ENCODE data around the gene CIRBP. TPM values are rescaled to one million over a fixed set of nuclear protein-coding genes. Genes with fewer than 3 reads are reported as not detected.
A peak's percentile ranks its signal among the peaks of the same experiment; 100 is the strongest.

CIRBP gene
- total RNA-seq, result 100 to 1,000 TPM; 161 to 180 TPM

DNA sequence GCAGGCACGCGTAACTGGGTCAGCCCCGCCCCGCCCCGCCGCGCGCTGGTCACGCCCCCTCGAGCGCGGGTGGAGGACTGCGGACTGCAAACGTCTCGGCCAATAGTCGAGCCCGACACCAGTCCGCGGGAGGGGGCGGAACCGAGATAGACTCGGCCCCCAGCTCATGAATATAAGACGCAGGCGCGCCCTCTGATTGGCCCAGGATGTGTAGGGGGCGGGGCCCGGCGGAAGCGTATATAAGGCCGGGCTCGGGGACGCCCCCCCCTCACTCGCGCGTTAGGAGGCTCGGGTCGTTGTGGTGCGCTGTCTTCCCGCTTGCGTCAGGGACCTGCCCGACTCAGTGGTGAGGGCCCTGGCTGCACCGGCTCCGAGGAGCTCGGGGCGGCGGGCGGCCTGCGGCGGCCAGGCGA is at the start of gene CIRBP:
CIRBP (plus strand) TSS at position 268 of the 413 bp plus-strand sequence. CDS start 1,602 bp downstream, outside the sequence.
- H3K4me3 Mint-ChIP-seq, result peak within 1 kb of the TSS; percentile 94
- DNase-seq, result peak; percentile 100
- intact Hi-C loops (cut with micrococcal nuclease), result loop anchor here (2.0 kb wide), 1 partner anchor 26 kb away; no protein-coding TSS in a partner anchor
- ChIA-PET CTCF (interaction anchor here (0.7 to 16.1 kb wide), 6 partner anchors 9 to 268 kb away, joined by 3 to 449 read pairs (median 4); partner anchors contain the start of gene ATP5F1D), POLR2A (interaction anchor here (0.6 to 6.1 kb wide), 25 partner anchors 10 to 324 kb away, joined by 3 to 88 read pairs (median 4); partner anchors contain the start of genes ARHGAP45, ATP5F1D, NDUFS7 and RNU6-2)
- peak; percentile 86 for ATAC-seq
- H3K27ac Mint-ChIP-seq, result peak within 1 kb of the TSS; percentile 95
- TF ChIP-seq CTCF (IDR thresholded peaks at IDR 0.05), result no peak
- H3K4me1 Mint-ChIP-seq (ENCODE audit: low read depth), result peaks cover 71% of the 10 kb centered on the region
- no peaks in the 10 kb centered on the region for H3K27me3 Mint-ChIP-seq
- H3K36me3 Mint-ChIP-seq (ENCODE audit: low read depth), result peaks cover 45% of the 10 kb centered on the region
- no peaks in the 10 kb centered on the region for H3K9me3 Mint-ChIP-seq

- Mint-ChIP-seq H3K36me3 (ENCODE audit: low read depth) (no peaks in the 10 kb centered on the region), H3K27ac (no peak overlapping the region), H3K4me3 (no peak overlapping the region), H3K9me3 (no peaks in the 10 kb centered on the region), H3K4me1 (ENCODE audit: low read depth) (peaks cover 3% of the 10 kb centered on the region), H3K27me3 (no peaks in the 10 kb centered on the region)
- no peak for DNase-seq
- CTCF ChIA-PET, result no interaction called here
- no peak for ATAC-seq
- no peak for TF ChIP-seq CTCF (IDR thresholded peaks at IDR 0.05)
- intact Hi-C loops (cut with micrococcal nuclease), result no loop called here
- POLR2A ChIA-PET, result no interaction called here
Observed at GRCh38 chr19:1219786-1220476, 49.2 kb upstream of the CIRBP start.

GRCh38 chr19:1220477-1220930 is 48.6 kb upstream of the CIRBP start:
- H3K27ac Mint-ChIP-seq, result no peak overlapping the region
- CTCF ChIA-PET, result interaction anchor here (0.9 kb wide), 1 partner anchor 24 kb away, joined by 3 read pairs; no protein-coding TSS in a partner anchor
- peaks cover 3% of the 10 kb centered on the region for H3K4me1 Mint-ChIP-seq (ENCODE audit: low read depth)
- intact Hi-C loops (cut with micrococcal nuclease), result no loop called here
- ATAC-seq (no peak), DNase-seq (no peak)
- H3K4me3 Mint-ChIP-seq, result no peak overlapping the region
- no peaks in the 10 kb centered on the region for H3K9me3 Mint-ChIP-seq
- TF ChIP-seq CTCF (IDR thresholded peaks at IDR 0.05), result no peak
- POLR2A ChIA-PET, result interaction anchor here (1.0 kb wide), 2 partner anchors 11 to 16 kb away, joined by 3 to 4 read pairs; no protein-coding TSS in a partner anchor
- H3K27me3 Mint-ChIP-seq, result no peaks in the 10 kb centered on the region
- no peaks in the 10 kb centered on the region for H3K36me3 Mint-ChIP-seq (ENCODE audit: low read depth)

DNA sequence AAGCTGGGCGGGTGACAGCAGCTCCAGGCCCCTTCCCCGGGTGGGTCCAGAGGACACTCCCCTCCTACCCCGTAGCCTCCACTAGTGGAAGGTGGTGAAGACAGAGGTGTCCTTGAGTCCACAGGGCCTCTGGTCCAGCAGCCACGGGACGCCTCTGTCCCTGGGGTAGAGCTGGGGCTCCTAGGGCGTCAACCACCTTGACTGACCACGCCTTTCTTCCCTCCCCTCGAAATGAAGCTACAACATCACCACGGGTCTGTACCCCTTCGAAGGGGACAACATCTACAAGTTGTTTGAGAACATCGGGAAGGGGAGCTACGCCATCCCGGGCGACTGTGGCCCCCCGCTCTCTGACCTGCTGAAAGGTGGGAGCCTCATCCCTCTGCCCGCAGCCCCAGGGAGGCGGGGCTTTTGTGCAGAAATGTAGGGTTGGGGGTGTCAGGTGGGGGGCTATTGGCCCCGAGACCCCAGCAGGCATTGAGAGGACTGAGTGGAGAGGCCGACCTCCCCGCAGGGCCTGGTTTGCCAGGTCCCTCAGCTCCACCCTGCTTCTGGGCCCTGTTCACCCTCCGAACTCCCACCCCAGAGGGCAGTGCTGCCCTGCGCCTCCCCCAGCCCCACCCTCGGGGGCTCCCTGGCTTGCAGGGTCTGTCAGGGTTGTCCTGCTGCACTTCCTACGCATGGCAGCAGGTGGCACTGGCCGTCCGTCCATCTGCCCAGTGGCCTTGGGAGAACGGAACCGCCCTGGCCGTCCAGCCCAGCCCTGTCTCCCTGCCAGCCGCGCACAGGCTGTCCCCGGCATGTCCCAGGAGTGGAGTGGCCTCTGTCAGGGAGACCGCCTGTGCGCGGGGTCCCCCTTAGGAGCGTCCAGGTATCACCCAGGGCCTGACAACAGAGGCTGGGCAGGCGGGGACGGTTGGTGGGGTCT is 47.9 kb upstream of the CIRBP start:
- ChIA-PET CTCF (interaction anchor here (0.9 to 1.8 kb wide), 3 partner anchors 7 to 108 kb away, joined by 3 to 5 read pairs (median 3); no protein-coding TSS in a partner anchor), POLR2A (interaction anchor here (1.0 kb wide), 2 partner anchors 12 to 15 kb away, joined by 3 to 4 read pairs; no protein-coding TSS in a partner anchor)
- Mint-ChIP-seq H3K4me3 (no peak overlapping the region), H3K27ac (no peak overlapping the region), H3K36me3 (ENCODE audit: low read depth) (no peaks in the 10 kb centered on the region), H3K27me3 (no peaks in the 10 kb centered on the region), H3K9me3 (no peaks in the 10 kb centered on the region), H3K4me1 (ENCODE audit: low read depth) (peaks cover under 1% of the 10 kb centered on the region)
- ATAC-seq (no peak), DNase-seq (no peak)
- no peak for TF ChIP-seq CTCF (IDR thresholded peaks at IDR 0.05)
- intact Hi-C loops (cut with micrococcal nuclease), result no loop called here
